Raji (cell line): ENCODE measurements around the gene TRPM2.

Experiments
- POLR2A ChIP-seq: IDR thresholded peaks from 2 replicates; pipeline ENCODE4 v1.6.1; 2011; ENCODE audit warnings: low read depth, low read length, control low read depth; ENCODE audit not compliant: insufficient read depth

Gene TRPM2

DNA sequence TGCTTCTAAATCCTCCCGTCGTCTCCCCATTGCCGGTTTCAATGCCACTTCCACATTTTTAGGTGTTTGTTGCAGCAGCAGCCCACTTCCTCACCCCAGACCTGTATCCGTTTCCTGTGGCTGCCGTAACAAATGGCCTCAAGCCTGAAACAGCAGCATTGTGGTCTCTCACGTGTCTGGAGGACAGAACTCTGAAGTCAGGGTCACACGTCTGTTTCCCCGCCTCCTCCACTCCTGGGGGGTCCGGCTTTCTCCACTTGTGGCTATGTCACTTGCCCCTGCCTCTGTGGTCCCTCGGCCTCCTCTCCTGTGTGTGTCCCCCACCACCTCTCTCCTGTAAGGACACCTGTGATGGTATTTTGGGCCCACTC lies 21.8 kb downstream of the TRPM2 start:
- no peak for TF ChIP-seq POLR2A

DNA sequence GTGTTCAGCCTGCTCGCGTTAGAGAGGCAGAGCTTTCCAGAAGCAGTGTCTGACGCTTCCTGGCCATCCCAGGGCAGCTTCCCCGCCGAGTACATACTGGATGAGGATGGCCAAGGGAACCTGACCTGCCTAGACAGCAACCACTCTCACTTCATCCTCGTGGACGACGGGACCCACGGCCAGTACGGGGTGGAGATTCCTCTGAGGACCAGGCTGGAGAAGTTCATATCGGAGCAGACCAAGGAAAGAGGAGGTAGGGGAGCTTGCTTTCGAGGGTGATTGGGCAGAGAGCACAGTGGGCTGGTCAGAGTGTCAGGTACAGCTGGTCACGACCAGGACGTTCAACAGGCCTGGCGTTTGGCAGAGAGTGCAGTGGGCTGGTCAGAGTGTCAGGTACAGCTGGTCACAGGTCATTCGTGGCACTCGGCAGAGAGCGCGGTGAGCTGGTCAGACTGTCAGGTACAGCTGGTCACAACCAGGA lies 22.4 kb downstream of the TRPM2 start:
- TF ChIP-seq POLR2A, result no peak

DNA sequence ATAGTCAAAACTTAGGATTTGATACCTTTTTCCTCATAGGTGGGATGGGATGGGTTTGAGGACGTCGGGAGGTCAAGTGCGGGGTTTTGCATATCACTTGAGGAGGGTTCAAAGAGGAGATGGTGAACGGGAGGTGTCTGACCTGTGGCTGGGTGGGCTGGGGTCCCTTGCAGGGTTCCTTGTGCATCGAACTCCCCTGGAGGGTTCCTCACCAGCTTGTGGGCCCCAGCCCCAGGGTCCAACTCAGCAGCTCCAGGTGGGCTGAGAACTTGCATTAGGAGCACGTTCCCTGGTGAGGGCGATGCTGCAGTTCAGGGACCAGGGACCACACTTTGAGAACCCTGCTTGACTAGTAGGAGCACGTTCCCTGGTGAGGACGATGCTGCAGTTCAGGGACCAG lies 23.2 kb downstream of the TRPM2 start:
- no peak for TF ChIP-seq POLR2A

DNA sequence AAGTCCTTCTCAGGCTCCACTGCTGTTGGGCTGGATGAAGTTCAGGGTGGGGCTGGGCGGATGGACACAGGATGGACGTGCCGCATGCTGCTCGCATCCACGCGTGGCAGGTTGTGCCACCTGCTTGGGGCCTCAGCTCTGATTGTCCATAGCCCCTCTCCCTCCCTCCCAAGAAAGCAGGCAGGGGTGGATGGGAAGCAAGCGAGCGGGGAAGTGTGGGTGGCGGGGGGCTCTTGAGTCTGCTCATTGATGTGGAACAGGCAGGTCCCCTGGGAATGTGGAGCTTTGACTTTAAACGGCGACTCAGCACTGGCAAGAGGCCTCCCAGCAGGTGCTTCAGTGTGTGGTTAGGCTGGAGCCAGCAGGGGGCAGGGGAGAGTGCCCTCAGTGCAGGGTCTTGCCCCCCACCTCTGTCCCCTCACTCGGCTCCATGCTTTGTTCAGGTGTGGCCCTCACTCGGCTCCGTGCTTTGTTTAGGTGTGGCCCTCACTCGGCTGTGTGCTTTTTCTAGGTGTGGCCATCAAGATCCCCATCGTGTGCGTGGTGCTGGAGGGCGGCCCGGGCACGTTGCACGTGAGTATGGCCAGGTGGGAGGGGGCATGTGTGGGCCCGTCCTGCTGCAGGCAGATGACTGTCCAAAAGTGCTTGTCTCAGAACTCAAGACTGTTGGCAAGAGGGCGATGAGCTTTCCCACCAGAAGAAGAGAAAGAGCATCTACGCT lies 23.9 kb downstream of the TRPM2 start:
- no peak for TF ChIP-seq POLR2A

DNA sequence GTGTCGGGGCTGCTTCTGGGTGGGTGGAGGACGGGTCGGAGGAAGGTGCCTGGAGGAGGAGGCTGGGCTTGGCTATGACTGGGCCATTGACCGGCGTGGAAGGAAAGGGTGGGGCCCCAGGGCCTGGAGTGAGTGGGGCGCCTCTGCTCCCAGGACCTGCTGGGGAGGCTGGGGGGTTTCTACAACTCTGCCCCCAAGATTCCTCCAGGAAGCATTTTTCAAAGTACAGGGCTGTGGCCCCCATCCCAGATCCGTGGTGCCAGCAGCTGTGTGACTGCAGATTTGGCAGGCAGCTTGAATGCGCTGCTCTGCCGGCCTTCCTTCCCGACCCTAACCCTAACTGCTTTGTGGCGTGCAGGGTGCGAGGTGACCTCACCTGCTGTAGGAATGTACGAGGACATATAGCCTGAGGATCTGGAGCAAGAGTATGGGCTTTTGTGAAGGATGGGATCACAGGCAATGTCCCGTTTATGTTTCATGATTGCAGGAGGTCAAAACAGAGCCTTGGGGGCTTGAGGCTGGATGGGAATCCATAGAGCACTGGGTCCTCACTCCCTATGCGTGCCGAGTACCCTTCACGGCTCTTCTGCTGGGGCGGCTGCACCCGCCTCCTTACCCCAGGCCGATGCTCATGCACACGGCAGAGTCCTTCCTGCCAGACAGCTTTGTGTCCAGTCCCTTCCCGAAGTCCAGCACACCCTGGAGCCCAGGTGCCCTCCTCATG lies 24.7 kb downstream of the TRPM2 start:
- no peak for TF ChIP-seq POLR2A

DNA sequence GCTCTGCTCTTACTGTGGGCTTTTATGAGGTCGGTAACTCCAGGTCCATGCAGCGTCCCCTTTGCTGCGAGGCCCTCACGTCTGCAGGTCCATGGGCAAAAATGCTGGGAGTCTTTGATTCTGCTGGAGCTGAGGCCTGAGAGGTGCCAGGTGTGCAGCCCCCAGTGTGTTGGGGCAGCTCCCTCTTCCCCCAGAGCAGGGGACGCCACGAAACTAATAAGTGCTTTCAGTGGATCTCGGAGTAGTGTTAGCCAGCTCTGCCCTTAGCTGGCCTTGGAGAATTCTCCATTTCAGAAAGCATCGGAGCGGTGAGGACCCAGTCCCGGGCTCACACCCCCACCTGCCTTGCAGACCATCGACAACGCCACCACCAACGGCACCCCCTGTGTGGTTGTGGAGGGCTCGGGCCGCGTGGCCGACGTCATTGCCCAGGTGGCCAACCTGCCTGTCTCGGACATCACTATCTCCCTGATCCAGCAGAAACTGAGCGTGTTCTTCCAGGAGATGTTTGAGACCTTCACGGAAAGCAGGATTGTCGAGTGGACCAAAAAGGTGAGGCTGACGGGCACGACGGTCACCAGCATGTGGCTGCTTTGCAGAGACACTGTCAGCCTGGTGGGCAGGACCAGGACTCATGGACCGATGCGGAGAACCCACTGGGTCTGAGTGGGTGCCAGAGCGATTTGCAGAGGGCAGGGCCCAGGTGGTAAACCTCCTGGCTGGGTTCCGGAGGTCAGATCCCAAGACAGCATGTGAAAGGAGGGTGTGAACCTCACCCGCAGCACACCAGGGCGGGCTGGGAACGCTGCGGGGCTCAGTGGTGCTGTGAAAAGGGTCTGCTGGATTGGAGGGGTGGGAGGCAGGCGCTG lies 25.5 kb downstream of the TRPM2 start:
- TF ChIP-seq POLR2A, result no peak

DNA sequence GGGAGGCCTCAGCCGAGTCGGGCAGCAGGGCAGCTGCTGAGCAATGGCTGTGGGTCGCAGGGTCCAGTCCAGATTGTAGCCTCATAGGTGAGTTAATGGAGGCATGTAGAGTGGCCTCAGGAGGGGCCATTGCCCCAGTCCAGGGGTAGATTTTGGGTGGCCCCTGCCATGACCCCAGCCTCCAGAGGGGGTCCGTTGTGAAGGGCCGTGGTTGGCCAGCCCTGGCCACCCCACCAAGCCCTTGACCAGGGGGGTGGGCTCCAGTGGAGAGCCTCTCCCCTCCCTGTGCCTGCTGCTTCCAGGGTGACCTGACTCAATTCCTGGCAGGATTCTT lies 26.1 kb downstream of the TRPM2 start:
- TF ChIP-seq POLR2A, result no peak

DNA sequence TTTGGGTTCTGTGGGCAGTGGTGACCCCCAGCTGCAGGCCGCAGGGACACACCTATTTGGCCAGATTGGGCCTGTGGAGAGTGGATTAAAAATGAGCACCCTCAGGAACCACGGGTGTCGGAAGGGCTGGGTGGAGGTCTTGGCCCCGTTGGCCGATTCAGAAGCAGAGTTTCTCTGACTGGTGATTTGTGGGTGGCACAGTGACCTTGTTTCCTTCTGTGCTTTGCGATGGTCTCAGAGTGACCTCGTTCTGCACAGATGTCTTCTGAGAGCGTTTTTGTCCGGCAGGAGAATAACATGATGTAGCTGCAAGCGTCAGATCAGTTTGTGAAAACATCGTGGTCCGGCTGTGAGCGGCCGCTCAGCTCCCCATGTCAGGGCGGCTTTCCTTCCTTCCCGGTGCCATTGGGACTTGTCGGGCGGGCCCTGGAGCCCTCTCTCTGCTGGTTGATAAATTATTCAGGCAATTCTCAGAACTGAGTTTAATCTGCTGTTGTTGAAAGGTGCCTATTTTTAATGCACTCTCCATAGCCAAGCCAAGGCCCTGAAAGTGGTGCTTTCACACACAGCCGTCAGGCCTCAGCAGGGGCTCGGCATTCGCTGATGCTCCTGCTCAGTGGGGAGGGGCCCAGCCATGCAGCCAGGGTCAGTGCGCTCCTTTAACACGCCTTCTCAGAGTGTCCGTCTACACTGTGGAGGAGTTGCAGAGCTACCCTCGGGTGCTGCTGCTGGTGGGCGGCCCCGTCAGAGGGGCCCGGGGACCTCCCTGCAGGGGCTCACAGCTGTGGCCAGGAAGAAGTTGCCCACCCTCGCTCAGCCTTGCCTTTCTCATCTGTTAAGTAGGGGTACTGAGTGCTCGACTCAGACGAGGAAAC lies 26.8 kb downstream of the TRPM2 start:
- no peak for TF ChIP-seq POLR2A

DNA sequence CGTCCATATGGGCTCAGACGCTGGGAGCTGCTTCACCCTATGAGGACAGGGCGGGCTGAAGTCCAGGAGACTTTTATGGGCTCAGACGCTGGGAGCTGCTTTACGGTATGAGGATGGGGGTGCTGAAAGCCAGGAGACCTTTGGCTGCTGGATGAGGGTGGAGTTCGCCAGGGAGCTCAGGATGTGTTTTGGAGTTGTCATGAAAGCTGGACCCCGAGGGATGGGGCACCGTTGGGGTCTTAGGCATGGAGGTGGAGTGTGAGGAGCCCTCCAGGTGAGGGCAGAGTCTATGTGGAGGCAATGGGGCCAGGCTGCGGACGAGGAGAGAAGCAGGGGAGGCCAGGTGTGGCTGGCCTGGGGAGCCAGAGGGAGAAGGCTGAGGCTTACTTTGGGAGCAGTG lies 27.5 kb downstream of the TRPM2 start:
- no peak for TF ChIP-seq POLR2A

DNA sequence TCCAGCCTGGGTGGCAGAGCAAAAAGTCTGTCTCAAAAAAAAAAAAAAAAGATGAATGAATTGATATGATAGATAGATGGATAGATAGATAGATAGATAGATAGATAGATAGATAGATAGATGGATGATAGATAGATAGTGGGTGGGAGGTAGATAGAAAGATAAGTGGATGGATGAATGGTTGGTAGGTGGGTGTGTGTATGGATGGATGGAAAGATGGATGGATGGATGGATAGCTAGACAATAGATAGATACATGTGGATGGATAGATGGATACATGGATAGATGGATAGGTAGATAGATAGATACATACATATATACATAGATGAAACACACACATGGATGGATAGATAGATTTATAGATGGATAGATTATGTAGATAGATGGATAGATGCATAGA lies 28.5 kb downstream of the TRPM2 start:
- no peak for TF ChIP-seq POLR2A

DNA sequence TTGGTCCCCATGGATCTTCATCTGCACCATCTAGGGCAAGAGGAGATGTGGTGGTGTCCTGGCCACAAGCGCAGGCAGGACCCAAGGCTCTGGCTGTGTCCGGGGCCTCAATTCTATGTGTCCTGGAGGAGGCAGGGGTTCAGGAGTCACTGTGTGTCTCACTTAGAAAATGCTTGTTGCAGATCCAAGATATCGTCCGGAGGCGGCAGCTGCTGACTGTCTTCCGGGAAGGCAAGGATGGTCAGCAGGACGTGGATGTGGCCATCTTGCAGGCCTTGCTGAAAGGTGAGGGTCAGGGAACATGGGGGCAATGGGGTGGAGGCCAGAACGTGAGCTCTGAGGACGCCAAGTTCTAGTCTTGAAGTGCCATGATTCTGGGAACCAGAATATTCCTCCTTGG lies 29.1 kb downstream of the TRPM2 start:
- no peak for TF ChIP-seq POLR2A

DNA sequence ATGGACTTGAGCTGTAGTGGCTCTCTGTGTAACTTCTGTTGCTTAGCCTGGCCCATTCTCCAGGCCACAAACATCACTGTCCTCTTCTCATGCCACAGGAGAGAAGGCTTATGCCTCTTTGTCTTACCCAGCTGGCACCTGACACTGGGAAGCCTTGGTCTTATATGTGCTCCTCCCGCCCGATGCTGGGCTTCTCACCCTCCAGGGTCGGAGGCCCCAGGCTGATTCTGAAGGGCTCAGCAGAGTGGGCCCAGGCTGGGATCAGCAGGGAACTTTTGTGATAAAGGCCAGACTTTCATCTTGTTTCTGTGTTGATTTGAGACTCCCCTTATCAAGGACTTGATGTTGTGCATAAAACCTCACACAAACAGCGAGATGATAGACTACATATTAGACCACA lies 29.8 kb downstream of the TRPM2 start:
- no peak for TF ChIP-seq POLR2A

DNA sequence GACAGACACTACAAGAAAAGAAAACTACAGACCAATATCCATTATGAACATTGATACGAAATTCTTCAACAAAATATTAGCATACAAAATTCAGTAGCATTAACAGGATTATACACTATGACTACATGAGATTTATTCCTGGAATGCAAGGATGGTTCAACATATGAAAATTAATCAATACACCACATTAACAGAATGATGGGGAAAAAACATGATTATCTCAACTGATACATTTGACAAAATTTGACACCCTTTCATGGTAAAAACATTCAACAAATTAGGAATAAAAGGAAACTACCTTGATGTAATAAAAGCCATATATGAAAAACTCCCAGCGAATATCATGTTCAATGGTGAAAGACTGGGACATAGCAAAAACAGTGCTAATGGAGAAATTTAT lies 31.5 kb downstream of the TRPM2 start:
- no peak for TF ChIP-seq POLR2A

DNA sequence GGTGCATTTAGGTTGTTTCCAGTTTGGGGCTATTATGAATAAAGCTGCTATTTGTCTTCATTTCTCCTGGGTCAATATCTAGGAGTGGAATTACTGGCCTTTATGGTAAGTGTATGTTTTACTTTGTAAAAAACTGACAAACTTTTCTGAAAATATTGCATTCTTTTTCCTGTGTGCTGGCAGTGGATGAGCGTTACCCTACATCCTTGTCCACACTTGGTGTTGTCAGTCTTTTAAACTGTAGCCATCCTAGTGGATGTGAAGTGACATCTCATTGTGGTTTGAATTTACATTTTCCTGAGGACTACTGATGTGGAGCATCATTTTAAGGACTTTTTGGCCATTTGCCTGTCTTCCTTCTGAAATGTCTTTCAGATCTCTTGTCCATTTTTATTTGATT lies 35.9 kb downstream of the TRPM2 start:
- TF ChIP-seq POLR2A, result no peak

DNA sequence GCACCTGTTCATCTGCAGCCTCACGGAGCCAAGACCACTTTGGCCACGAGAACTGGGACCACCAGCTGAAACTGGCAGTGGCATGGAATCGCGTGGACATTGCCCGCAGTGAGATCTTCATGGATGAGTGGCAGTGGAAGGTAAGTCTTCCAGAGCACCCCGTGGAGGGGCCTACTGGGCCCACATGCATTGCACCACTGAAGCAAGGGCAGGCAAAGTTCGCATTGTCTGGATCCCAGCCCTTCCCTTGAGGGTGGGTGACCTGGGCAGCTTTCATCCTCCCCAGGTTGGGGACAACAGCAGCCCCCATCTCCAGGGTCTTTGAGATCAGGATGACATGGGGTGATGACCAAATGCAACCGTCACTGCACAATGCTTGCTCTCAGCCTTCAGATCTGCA lies 37.5 kb downstream of the TRPM2 start:
- no peak for TF ChIP-seq POLR2A
